OCI-LY7 (cell line): ENCODE measurements around the gene GFRA4. TPM values are rescaled to one million over a fixed set of nuclear protein-coding genes. Genes with fewer than 3 reads are reported as not detected.

Experiments
- BruUV-seq: library from RNA; stranded (reverse); fragments of 400-500 nt; replicated peaks from 2 replicates; lab custom pipeline; 2021; lab: Mats Ljungman, UMichigan
- CTCF ChIA-PET: fragments of 300-600 bp; sonication (Branson Sonifier 250); formaldehyde crosslinking; loops from one replicate; lab custom pipeline; 2022; ENCODE audit warnings: antibody characterized with exemption; ENCODE audit not compliant: unreplicated experiment; lab: Charles Lee
- POLR2A ChIA-PET: fragments of 300-600 bp; sonication (Branson Sonifier 250); formaldehyde crosslinking; loops from one replicate; lab custom pipeline; 2022; ENCODE audit warnings: antibody characterized with exemption; lab: Charles Lee
- DNase-seq: peaks from one replicate; pipeline ENCODE4 v3.0.0-alpha.2; 2015; ENCODE audit warnings: low spot score
- H2AFZ ChIP-seq: fragments of 200-600 bp; sonication (generic), shearing (Covaris generic); 2 replicates; pipeline ENCODE4 v1.6.1; 2014; ENCODE audit warnings: mild to moderate bottlenecking, antibody characterized with exemption, low read length, moderate library complexity
- H3K27ac ChIP-seq: fragments of 200-600 bp; sonication (generic); 2 replicates; pipeline ENCODE4 v1.5.1; 2014; ENCODE audit warnings: mixed run types, low read depth, mild to moderate bottlenecking, moderate library complexity, low read length, inconsistent platforms; ENCODE audit not compliant: poor library complexity, severe bottlenecking
- H3K36me3 ChIP-seq: fragments of 200-600 bp; sonication (generic); 2 replicates; pipeline ENCODE4 v1.6.1; 2014; ENCODE audit warnings: mild to moderate bottlenecking, antibody characterized with exemption, low read length, moderate library complexity, mixed read lengths; ENCODE audit not compliant: insufficient read depth
- H3K4me1 ChIP-seq: fragments of 200-600 bp; sonication (generic); 2 replicates; pipeline ENCODE4 v1.5.1; 2014; ENCODE audit warnings: mild to moderate bottlenecking, low read length; ENCODE audit not compliant: insufficient read depth, poor library complexity, severe bottlenecking
- H3K4me2 ChIP-seq: fragments of 200-600 bp; sonication (generic); 2 replicates; pipeline ENCODE4 v1.6.1; 2014; ENCODE audit warnings: mild to moderate bottlenecking, low read length
- H3K4me3 ChIP-seq: fragments of 200-600 bp; sonication (generic); 2 replicates; pipeline ENCODE4 v1.5.1; 2014; ENCODE audit warnings: mild to moderate bottlenecking, low read depth, low read length; ENCODE audit not compliant: poor library complexity, severe bottlenecking
- H3K79me2 ChIP-seq: fragments of 200-600 bp; sonication (generic); 2 replicates; pipeline ENCODE4 v1.6.1; 2016; ENCODE audit warnings: low read depth, mild to moderate bottlenecking, low read length, moderate library complexity, mixed read lengths; ENCODE audit not compliant: insufficient read depth
- H3K9me2 ChIP-seq: fragments of 200-600 bp; sonication (generic); 2 replicates; pipeline ENCODE4 v1.6.1; 2016; ENCODE audit warnings: mild to moderate bottlenecking, low read length, mixed read lengths; ENCODE audit not compliant: insufficient read depth
- H3K9me3 ChIP-seq: fragments of 200-600 bp; sonication (generic); 2 replicates; pipeline ENCODE4 v1.6.1; 2014; ENCODE audit warnings: mild to moderate bottlenecking, mixed run types, low read length, mixed read lengths
- H4K20me1 ChIP-seq: fragments of 200-600 bp; sonication (generic); 2 replicates; pipeline ENCODE4 v1.6.1; 2014; ENCODE audit warnings: mild to moderate bottlenecking, antibody characterized with exemption, low read length, moderate library complexity, mixed read lengths; ENCODE audit not compliant: insufficient read depth
- EZH2phosphoT487 ChIP-seq: fragments of 200-600 bp; sonication (generic); IDR thresholded peaks from 2 replicates; pipeline ENCODE4 v1.6.1; 2018; ENCODE audit warnings: low read depth, borderline replicate concordance, mild to moderate bottlenecking, mixed run types, antibody characterized with exemption, low read length, moderate library complexity, mixed read lengths
- intact Hi-C: fragments of 100-400 bp; cut with micrococcal nuclease; formaldehyde crosslinking; loops from one replicate; pipeline ENCODE4 v1.10.0; 2022; ENCODE audit not compliant: unreplicated experiment
- total RNA-seq, 2 experiments: library from RNA; depleted of rRNA in 1 of 2; stranded (reverse); fragments of >200 nt in 1 of 2; shearing (Covaris generic) in 1 of 2; gene quantifications; 2 replicates each; pipeline ENCODE4 v1.2.3, GENCODE V29; 2014 to 2022
- TF ChIP-seq, protein P1 (sequence below): fragments of 200-600 bp; sonication (generic); conservative IDR thresholded peaks from 2 replicates; pipeline ENCODE4 v1.5.1; 2014; ENCODE audit warnings: mild to moderate bottlenecking, antibody characterized with exemption, low read length, moderate library complexity, mixed read lengths

The GFRA4 gene
- total RNA-seq, 2 experiments from 2014 or later, result not detected

DNA sequence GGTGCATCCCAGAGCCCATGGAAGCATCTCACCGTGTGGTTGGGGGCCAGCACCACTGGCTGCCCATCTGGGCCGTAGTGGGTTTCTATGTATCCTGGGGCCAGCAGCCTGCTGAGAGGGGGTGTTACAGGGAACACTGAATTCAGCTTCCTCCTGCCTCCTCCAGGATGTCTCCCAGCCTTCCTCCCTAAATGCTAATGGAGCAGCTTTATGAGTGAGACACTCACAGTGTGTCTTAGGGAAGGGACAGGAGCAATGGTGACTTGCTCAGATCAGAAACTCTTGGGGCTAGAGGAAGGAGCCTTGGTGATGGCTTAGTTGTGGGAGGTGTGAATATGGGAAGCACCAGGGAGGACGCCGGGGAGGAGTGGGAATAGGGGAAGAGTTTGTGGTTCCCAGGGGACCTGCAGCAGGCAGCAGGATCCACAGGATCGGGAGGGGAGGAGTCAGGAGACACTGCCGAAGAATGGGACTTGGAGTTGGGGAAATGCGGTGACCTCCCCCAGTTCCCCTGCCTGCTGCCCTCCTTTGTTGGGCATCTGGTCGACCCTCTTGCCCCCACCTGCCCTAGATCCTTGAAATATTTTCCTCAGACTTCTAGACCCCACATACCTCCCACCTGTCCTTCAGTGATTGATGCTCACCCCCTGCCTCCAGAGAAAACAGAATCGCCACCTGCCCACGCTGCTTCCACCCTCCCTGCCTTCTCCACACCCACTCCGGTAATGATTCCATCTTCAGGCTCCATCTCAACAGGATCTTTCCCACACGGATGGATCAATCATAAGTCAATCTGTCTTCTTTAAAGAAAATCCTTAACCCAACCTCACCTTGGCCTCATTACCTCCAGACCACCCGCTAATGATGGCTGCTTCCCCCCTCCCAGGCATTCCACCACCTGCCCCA lies 12.0 kb upstream of the GFRA4 start:
- no peak overlapping the region for H2AFZ ChIP-seq
- ChIA-PET CTCF (interaction anchor here (1.0 kb wide), 1 partner anchor 26 kb away, joined by 3 read pairs; no protein-coding TSS in a partner anchor), POLR2A (no interaction called here)
- no peaks in the 10 kb centered on the region for H3K79me2 ChIP-seq
- no peaks in the 10 kb centered on the region for H3K9me3 ChIP-seq
- BruUV-seq, result no TSS peak
- no peak overlapping the region for H3K27ac ChIP-seq
- H3K4me1 ChIP-seq, result no peaks in the 10 kb centered on the region
- no peak overlapping the region for H3K4me2 ChIP-seq
- TF ChIP-seq, protein P1, sequence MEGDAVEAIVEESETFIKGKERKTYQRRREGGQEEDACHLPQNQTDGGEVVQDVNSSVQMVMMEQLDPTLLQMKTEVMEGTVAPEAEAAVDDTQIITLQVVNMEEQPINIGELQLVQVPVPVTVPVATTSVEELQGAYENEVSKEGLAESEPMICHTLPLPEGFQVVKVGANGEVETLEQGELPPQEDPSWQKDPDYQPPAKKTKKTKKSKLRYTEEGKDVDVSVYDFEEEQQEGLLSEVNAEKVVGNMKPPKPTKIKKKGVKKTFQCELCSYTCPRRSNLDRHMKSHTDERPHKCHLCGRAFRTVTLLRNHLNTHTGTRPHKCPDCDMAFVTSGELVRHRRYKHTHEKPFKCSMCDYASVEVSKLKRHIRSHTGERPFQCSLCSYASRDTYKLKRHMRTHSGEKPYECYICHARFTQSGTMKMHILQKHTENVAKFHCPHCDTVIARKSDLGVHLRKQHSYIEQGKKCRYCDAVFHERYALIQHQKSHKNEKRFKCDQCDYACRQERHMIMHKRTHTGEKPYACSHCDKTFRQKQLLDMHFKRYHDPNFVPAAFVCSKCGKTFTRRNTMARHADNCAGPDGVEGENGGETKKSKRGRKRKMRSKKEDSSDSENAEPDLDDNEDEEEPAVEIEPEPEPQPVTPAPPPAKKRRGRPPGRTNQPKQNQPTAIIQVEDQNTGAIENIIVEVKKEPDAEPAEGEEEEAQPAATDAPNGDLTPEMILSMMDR, result no peak
- TF ChIP-seq EZH2phosphoT487, result no peak
- no peaks in the 10 kb centered on the region for H4K20me1 ChIP-seq
- H3K9me2 ChIP-seq, result no peaks in the 10 kb centered on the region
- no peaks in the 10 kb centered on the region for H3K36me3 ChIP-seq
- no peak overlapping the region for H3K4me3 ChIP-seq
- DNase-seq, result no peak
- intact Hi-C loops, result loop anchor here (5.0 kb wide), 1 partner anchor 182 kb away; no protein-coding TSS in a partner anchor

DNA sequence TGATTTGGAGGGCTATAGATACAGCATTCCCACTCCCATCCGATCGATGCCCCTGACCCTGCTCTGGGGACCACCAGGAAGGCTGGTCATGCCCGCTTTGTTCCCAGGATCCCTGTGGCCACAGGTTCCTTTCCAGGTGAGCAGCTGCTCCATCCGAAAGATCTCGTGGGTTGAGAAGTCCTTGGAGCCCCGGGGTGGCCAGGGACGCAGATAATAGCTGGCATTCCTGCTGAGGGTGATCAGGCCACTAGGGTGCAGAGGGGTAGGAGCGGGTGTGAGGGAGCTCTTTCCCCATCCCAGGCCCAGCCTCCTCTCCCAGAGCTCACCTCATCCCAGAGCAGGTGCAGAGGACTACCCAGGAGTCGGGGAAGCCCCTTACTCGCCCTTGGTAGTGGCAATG lies 11.2 kb upstream of the GFRA4 start:
- Histone ChIP-seq H3K4me3 (no peak overlapping the region), H3K36me3 (no peaks in the 10 kb centered on the region), H2AFZ (no peak overlapping the region), H3K4me2 (no peak overlapping the region), H3K9me3 (no peaks in the 10 kb centered on the region), H3K4me1 (no peaks in the 10 kb centered on the region), H3K79me2 (no peaks in the 10 kb centered on the region), H3K27ac (no peak overlapping the region), H3K9me2 (no peaks in the 10 kb centered on the region), H4K20me1 (no peaks in the 10 kb centered on the region)
- no peak for DNase-seq
- intact Hi-C loops, result no loop called here
- ChIA-PET POLR2A (no interaction called here), CTCF (no interaction called here)
- TF ChIP-seq EZH2phosphoT487, result no peak
- TF ChIP-seq, protein P1, result no peak
- BruUV-seq, result no TSS peak
